HuH-7 (cell line): ENCODE results near the gene FGFR2.

ENCODE experiments used
- DNase-seq: peaks from one replicate; pipeline ENCODE4 v3.0.0; 2011; ENCODE audit warnings: low spot score

Gene FGFR2

GRCh38 chr10:121598263-121599249 is at the start of gene FGFR2:
Gene FGFR2 (minus strand): TSS chr10:121598444. CDS start chr10:121593817, 4,627 bp downstream.
- DNase-seq: peak; percentile 92

- DNase-seq: no peak
Observed at GRCh38 chr10:121647401-121647800, 49.2 kb upstream of the FGFR2 start.

GRCh38 chr10:121645696-121646095 is 47.5 kb upstream of the FGFR2 start:
- no peak for DNase-seq

GRCh38 chr10:121644501-121644900 is 46.3 kb upstream of the FGFR2 start:
- no peak for DNase-seq

- no peak for DNase-seq
Observed at GRCh38 chr10:121640266-121640665, 42.0 kb upstream of the FGFR2 start.

GRCh38 chr10:121639416-121639815 is 41.2 kb upstream of the FGFR2 start:
- no peak for DNase-seq

GRCh38 chr10:121637437-121637836 is 39.2 kb upstream of the FGFR2 start:
- DNase-seq: no peak

GRCh38 chr10:121633056-121633455 is 34.8 kb upstream of the FGFR2 start:
- DNase-seq: no peak

- DNase-seq: no peak
Observed at GRCh38 chr10:121631365-121632029, 33.3 kb upstream of the FGFR2 start.

GRCh38 chr10:121628859-121629258 is 30.6 kb upstream of the FGFR2 start:
- no peak for DNase-seq

- DNase-seq: no peak
Observed at GRCh38 chr10:121627876-121628581, 29.8 kb upstream of the FGFR2 start.

GRCh38 chr10:121624836-121625486 is 26.7 kb upstream of the FGFR2 start:
- DNase-seq: no peak

- no peak for DNase-seq
Observed at GRCh38 chr10:121618906-121619305, 20.7 kb upstream of the FGFR2 start.

GRCh38 chr10:121617176-121617575 is 18.9 kb upstream of the FGFR2 start:
- DNase-seq: no peak

- DNase-seq: no peak
Observed at GRCh38 chr10:121616291-121616690, 18.0 kb upstream of the FGFR2 start.

GRCh38 chr10:121615836-121616235 is 17.6 kb upstream of the FGFR2 start:
- DNase-seq: no peak

- DNase-seq: no peak
Observed at GRCh38 chr10:121615435-121615793, 17.2 kb upstream of the FGFR2 start.

- DNase-seq: no peak
Observed at GRCh38 chr10:121614613-121615434, 16.6 kb upstream of the FGFR2 start.

- DNase-seq: no peak
Observed at GRCh38 chr10:121613456-121613855, 15.2 kb upstream of the FGFR2 start.

- DNase-seq: no peak
Observed at GRCh38 chr10:121611393-121612159, 13.3 kb upstream of the FGFR2 start.
